ENCODE data around the gene HEXIM2. TPM values are rescaled to one million over a fixed set of nuclear protein-coding genes. Genes with fewer than 3 reads are reported as not detected.

HEXIM2 gene
- total and polyA plus RNA-seq, 3 experiments from 2014 or later, result 4.0 to 9.3 (median 7.7) TPM

Other genes with a start within 250 kb of the HEXIM2 start
- gene GFAP, start 246.4 kb upstream of the HEXIM2 start, total RNA-seq, result not detected
- not detected for gene GFAP, start 246.4 kb upstream of the HEXIM2 start, polyA plus RNA-seq
- gene KIF18B, start 214.1 kb upstream of the HEXIM2 start, total RNA-seq, result 10 to 100 TPM; 27.1 to 28.3 TPM
- 0.10 TPM for gene KIF18B, start 214.1 kb upstream of the HEXIM2 start, polyA plus RNA-seq
- not detected for gene C1QL1, start 193.6 kb upstream of the HEXIM2 start, total RNA-seq
- gene C1QL1, start 193.6 kb upstream of the HEXIM2 start, polyA plus RNA-seq, result not detected
- gene DCAKD, start 110.2 kb upstream of the HEXIM2 start, total RNA-seq, result 10 to 100 TPM; 31.3 to 32.5 TPM
- gene DCAKD, start 110.2 kb upstream of the HEXIM2 start, polyA plus RNA-seq, result 17.6 TPM
- gene NMT1, start 100.6 kb upstream of the HEXIM2 start, total RNA-seq, result 100 to 1,000 TPM; 189 to 198 TPM
- gene NMT1, start 100.6 kb upstream of the HEXIM2 start, polyA plus RNA-seq, result 82.0 TPM
- gene PLCD3, start 29.4 kb upstream of the HEXIM2 start, total RNA-seq, result 1 to 10 TPM; 5.5 to 7.2 TPM
- 1.1 TPM for gene PLCD3, start 29.4 kb upstream of the HEXIM2 start, polyA plus RNA-seq
- 1 to 10 TPM; 8.8 to 9.7 TPM for gene ACBD4, start 26.2 kb upstream of the HEXIM2 start, total RNA-seq
- 15.0 TPM for gene ACBD4, start 26.2 kb upstream of the HEXIM2 start, polyA plus RNA-seq
- 10 to 100 TPM; 48.3 to 51.1 TPM for gene HEXIM1, start 13.4 kb upstream of the HEXIM2 start, total RNA-seq
- gene HEXIM1, start 13.4 kb upstream of the HEXIM2 start, polyA plus RNA-seq, result 5.6 TPM
- gene FMNL1, start 60.0 kb downstream of the HEXIM2 start, total RNA-seq, result 100 to 1,000 TPM; 260 to 265 TPM
- 58.6 TPM for gene FMNL1, start 60.0 kb downstream of the HEXIM2 start, polyA plus RNA-seq
- under 1 TPM in 1 of 2 experiments, not detected in 1; 0.15 TPM for gene SPATA32, start 100.2 kb downstream of the HEXIM2 start, total RNA-seq
- gene SPATA32, start 100.2 kb downstream of the HEXIM2 start, polyA plus RNA-seq, result 0.33 TPM
- gene MAP3K14, start 155.1 kb downstream of the HEXIM2 start, total RNA-seq, result 10 to 100 TPM; 60.2 to 62.4 TPM
- 9.0 TPM for gene MAP3K14, start 155.1 kb downstream of the HEXIM2 start, polyA plus RNA-seq